Psoas muscle (tissue), 8 donors: Measurements from ENCODE around the gene FTO. TPM values are rescaled to one million over a fixed set of nuclear protein-coding genes. Genes with fewer than 3 reads are reported as not detected.

Experiments
- ATAC-seq, 4 donors: fragments of 200-7000 bp; cut with Tn5 transposase; one replicate each; pipeline ENCODE4 v1.9.1; 2020; ENCODE audit warnings: moderate library complexity in 3 of 4, mild to moderate bottlenecking in 2 of 4
- DNase-seq, 2 donors: peaks; one replicate each; pipeline ENCODE4 v3.0.0-alpha.2; 2020
- H3K27ac ChIP-seq: fragments of 200-600 bp; one replicate; pipeline ENCODE4 v1.8.0; 2022
- H3K27me3 ChIP-seq, 3 donors: fragments of 200-600 bp in 1 of 3; one replicate each; pipeline versions ENCODE4 v1.6.1 to v1.8.0; 2013 to 2022; ENCODE audit warnings: low read length in 2 of 3, mild to moderate bottlenecking in 2 of 3, moderate library complexity in 1 of 3; ENCODE audit not compliant: insufficient read depth in 3 of 3
- H3K36me3 ChIP-seq, 2 donors: fragments of 200-600 bp in 1 of 2; one replicate each; pipeline versions ENCODE4 v1.6.1 to v1.8.0; 2013 to 2022; ENCODE audit warnings: low read depth in 1 of 2, mild to moderate bottlenecking in 1 of 2, moderate library complexity in 1 of 2; ENCODE audit not compliant: insufficient read depth in 1 of 2
- H3K4me1 ChIP-seq: fragments of 200-600 bp; one replicate; pipeline ENCODE4 v1.8.0; 2022
- H3K4me3 ChIP-seq: fragments of 200-600 bp; one replicate; pipeline ENCODE4 v1.8.0; 2022; ENCODE audit warnings: mild to moderate bottlenecking
- H3K9me3 ChIP-seq: fragments of 200-600 bp; one replicate; pipeline ENCODE4 v1.8.0; 2022
- WGBS, 3 donors: extraction: QIAGEN DNeasy Blood & Tissue Kit; methylation state at CpG; one replicate each; pipeline versions ENCODE4 v1.1.6 to v1.1.7; 2013; 5-methylcytosine and 5-hydroxymethylcytosine counted together
- intact Hi-C, 2 donors: fragments of 100-400 bp; cut with DNase I; formaldehyde crosslinking; loops; one replicate each; pipeline versions ENCODE4 v1.11.0 to v1.14.2; 2022
- polyA plus RNA-seq, 3 donors: library from polyadenylated mRNA; stranded (reverse); fragments of 200-250 nt; gene quantifications; one replicate each; pipeline ENCODE4 v1.2.3, GENCODE V29; 2013
- total RNA-seq, 4 donors: library from RNA; stranded (reverse); fragmentation: NEBNext Ultra II Directional in 2 of 4; extraction: Animal tissue kit (Norgen Biotek cat#: 25700) in 2 of 4; gene quantifications; one replicate each; pipeline versions ENCODE4 v1.2.1 to v1.2.4, GENCODE V29; 2021 to 2023
- TF ChIP-seq, protein P1 (sequence below): fragments of 200-600 bp; IDR thresholded peaks from one replicate; pipeline ENCODE4 v1.8.0; 2022; ENCODE audit warnings: antibody characterized with exemption
- donor health status: healthy with polysubstance abuse.
- donor health status: DM: no; HTN: no; CAD: no; lungs with moderate emphysema.
- donor health status: Bipolar disorder and iron deficiency.
- donor health status: healthy.
- donor health status: DM: yes; HTN: yes; CAD: no.
- donor health status: DM: no; HTN: no; CAD: no.
- donor health status: DM: no; HTN: no; CAD: no.
- donor health status: DM: yes; HTN: yes; CAD: no.

Gene FTO
- total and polyA plus RNA-seq, 7 donors = 14.2 to 67.6 (median 47.4) TPM

DNA sequence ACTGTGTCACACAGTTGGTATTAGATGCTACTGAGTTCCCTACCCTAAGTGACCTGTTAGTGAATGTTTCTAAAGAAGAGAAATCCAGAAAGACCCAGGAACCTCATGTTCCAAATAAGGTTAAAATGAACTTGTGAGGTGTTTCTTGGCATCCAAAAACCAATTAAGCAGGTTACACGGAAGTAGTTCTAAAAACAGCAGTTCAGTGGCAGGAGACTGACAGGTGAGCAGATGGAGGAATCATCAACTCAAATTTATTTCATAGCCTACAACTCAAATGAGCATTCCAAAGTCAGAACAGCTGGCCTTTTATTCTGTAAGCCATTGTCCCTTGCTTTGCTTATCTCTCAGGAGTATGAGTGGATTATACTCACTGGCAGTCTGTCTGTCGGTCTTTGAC, 394.3 kb downstream of the FTO start:
- WGBS, 3 donors = 20 to 34% (median 31%) methylated on average over 2 of the region's 2 CpGs

DNA sequence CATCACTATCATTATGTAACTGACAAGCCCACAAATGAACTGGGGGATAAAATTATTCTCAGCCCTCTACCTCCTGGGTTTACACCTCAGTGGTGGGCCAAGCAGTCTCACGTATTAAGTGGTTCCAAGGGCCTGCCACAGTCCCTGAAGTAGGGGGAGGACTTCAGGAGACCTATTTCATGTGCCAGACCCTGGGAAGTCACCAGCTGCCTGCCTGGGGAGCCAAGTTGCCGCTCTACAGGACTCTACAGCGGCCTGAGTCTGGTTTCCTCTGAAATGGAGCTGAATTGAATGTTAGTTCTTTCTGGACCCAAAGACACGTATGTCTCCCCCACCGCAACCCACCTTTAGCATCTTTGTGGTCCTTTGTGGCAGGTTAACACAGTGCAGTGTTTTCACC, 395.7 kb downstream of the FTO start:
- no peak overlapping the region for H3K4me3 ChIP-seq
- ATAC-seq = no peak
- H3K36me3 ChIP-seq = peaks cover 0 to 2% of the 10 kb centered on the region in 2 donors
- TF ChIP-seq, protein P1, sequence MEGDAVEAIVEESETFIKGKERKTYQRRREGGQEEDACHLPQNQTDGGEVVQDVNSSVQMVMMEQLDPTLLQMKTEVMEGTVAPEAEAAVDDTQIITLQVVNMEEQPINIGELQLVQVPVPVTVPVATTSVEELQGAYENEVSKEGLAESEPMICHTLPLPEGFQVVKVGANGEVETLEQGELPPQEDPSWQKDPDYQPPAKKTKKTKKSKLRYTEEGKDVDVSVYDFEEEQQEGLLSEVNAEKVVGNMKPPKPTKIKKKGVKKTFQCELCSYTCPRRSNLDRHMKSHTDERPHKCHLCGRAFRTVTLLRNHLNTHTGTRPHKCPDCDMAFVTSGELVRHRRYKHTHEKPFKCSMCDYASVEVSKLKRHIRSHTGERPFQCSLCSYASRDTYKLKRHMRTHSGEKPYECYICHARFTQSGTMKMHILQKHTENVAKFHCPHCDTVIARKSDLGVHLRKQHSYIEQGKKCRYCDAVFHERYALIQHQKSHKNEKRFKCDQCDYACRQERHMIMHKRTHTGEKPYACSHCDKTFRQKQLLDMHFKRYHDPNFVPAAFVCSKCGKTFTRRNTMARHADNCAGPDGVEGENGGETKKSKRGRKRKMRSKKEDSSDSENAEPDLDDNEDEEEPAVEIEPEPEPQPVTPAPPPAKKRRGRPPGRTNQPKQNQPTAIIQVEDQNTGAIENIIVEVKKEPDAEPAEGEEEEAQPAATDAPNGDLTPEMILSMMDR = no peak
- no peak overlapping the region for H3K27ac ChIP-seq
- peaks cover 10% of the 10 kb centered on the region for H3K9me3 ChIP-seq
- DNase-seq = no peak
- H3K4me1 ChIP-seq = no peaks in the 10 kb centered on the region
- intact Hi-C loops = no loop called here
- H3K27me3 ChIP-seq = no peaks in the 10 kb centered on the region
- WGBS, 3 donors = 85 to 88% (median 88%) methylated on average over 5 of the region's 5 CpGs

More for the DNA sequence above, 394.3 kb downstream of the FTO start:
- DNase-seq (no peak), ATAC-seq (no peak)
- TF ChIP-seq, protein P1 = no peak
- intact Hi-C loops = no loop called here
- H3K4me1 ChIP-seq = no peaks in the 10 kb centered on the region
- peaks cover 0 to 4% of the 10 kb centered on the region in 2 donors for H3K36me3 ChIP-seq
- no peak overlapping the region for H3K27ac ChIP-seq
- H3K27me3 ChIP-seq = no peaks in the 10 kb centered on the region
- H3K4me3 ChIP-seq = no peak overlapping the region
- H3K9me3 ChIP-seq = peaks cover 10% of the 10 kb centered on the region

DNA sequence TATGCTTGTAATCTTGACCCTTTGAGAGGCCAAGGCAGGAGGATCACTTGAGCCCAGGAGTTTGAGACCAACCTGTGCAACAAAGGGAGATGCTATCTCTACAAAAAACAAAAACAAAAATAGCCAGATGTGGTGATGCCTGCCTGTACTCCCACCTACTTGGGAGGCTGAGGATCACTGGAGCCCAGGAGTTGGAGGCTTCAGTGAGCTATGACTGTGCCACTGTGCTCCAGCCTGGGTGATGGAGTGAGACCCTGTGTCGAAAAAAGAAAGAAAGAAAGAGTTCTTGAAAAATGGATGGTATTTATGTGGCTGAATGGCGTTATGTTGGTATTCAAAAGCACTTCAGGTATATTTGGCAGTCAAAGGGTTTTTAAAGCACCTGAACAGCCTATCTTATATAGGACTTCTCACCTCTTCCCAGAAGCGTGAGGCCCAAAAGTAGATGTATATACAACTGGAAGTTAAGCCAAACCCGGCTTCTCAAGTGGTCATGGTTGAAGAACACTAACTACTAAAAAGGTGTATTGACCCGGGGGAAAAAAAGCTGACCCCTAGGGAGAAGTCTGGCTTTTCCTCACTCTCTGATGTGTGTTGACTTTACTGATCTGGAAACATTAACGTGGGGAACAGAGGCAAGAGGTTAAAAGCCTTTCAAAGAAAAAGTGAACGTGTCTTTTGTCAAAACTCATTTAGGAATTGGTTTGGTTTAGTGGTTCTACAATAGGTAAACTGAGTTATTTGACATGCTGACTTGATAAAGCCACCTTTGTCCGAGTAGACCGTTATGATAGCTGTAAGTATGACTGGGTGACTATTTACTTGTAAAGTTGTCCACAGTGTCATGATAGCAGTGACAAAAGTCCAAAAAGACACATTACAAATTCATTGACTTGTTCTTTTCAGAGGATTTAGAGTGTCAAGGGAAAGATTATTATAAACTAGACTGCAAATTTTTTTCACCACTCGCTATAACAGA, 399.2 kb downstream of the FTO start:
- no peak for ATAC-seq

DNA sequence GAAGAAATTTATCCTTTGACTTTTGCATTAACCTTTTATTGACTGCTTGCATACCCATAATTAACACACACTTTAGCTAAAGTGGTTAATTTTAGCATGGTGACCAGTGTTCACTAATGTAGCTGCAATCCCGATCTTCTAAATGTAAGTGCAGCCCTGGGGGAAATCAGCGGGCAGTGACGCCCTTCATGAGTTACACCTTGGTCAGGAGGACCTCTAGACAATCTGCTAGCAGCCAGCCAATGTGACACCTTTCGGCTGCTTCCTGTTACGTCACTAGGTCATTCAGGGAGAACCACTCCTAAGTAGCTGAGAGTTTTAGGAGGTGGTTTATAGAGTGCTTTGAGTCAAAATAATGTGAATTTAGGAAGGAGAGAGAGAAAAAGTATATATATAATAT, 402.1 kb downstream of the FTO start:
- H3K9me3 ChIP-seq = no peaks in the 10 kb centered on the region
- 90 to 97% (median 95%) methylated on average over 5 of the region's 5 CpGs for WGBS, 3 donors
- H3K27me3 ChIP-seq = no peaks in the 10 kb centered on the region
- DNase-seq = no peak
- H3K36me3 ChIP-seq = no peaks in the 10 kb centered on the region
- intact Hi-C loops = no loop called here
- no peak overlapping the region for H3K27ac ChIP-seq
- TF ChIP-seq, protein P1 = no peak
- no peaks in the 10 kb centered on the region for H3K4me1 ChIP-seq
- ATAC-seq = no peak
- no peak overlapping the region for H3K4me3 ChIP-seq

More for the DNA sequence above, 399.2 kb downstream of the FTO start:
- H3K4me3 ChIP-seq = no peak overlapping the region
- H3K9me3 ChIP-seq = no peaks in the 10 kb centered on the region
- no peaks in the 10 kb centered on the region for H3K36me3 ChIP-seq
- no peak overlapping the region for H3K27ac ChIP-seq
- 83 to 90% (median 85%) methylated on average over 10 of the region's 10 CpGs for WGBS, 3 donors
- TF ChIP-seq, protein P1 = no peak
- no peaks in the 10 kb centered on the region for H3K4me1 ChIP-seq
- no peak for DNase-seq
- intact Hi-C loops = no loop called here
- H3K27me3 ChIP-seq = no peaks in the 10 kb centered on the region
